Measurements from ENCODE around the gene HTT.

Gene HTT

DNA sequence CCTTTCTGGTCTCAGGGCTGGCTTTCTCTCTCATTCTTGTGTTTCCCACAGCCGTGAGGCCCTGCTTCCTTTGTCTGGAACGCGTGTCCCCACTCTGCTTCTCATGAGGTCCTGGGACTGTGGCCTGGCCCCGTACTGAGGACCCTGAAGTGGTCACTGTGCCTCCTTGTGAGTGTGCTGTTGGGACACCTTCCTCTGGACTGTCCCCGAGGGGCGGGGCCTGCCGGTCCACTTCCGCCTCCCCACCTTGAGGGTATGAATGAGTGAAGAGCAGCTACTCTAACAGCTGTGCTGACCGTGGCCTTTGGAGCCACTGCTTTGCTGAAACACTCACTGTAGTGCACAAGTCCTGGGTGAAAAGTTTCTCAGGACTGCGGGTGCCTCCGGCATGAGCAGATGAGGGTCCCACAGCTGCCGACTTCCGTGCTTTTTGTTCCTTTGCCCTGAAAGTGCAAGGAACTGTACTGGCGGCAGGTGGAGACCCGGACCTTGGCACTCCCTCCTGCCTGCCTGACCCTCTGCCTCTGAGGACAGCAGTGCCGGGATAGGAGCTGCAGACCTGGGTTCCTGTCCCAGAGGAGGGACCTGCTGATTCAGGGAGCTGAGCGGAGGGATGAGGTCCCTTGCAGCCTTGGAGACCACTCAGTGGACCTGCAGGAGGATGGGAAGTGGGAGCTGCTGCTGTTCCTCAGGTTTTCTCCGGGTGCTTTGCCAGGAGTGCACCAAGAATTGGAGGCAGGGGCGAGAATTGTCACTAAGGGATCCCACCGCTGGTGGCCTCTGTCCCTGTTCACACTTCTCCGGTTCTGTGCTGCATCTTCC, 38.1 kb upstream of the HTT start:
- WGBS (ENCODE audit: insufficient coverage, insufficient read length) = no CpG with 5 or more reads among the region's 21 CpGs
- H3K4me3 ChIP-seq (ENCODE audit: low read length) = no peak overlapping the region
- no peak for DNase-seq (ENCODE audit: low read depth, low spot score)

GRCh38 chr4:3037957-3038461, 36.5 kb upstream of the HTT start:
- H3K27ac ChIP-seq (ENCODE audit: low read length) = no peak overlapping the region
- DNase-seq (ENCODE audit: low read depth, low spot score) = no peak
- no peaks in the 10 kb centered on the region for H3K9me3 ChIP-seq (ENCODE audit: control insufficient read depth, insufficient read depth, low read length)
- H3K27me3 ChIP-seq (ENCODE audit: control insufficient read depth, insufficient read depth, low read length) = no peaks in the 10 kb centered on the region
- no peak overlapping the region for H3K4me3 ChIP-seq (ENCODE audit: low read length)
- H3K4me1 ChIP-seq (ENCODE audit: control insufficient read depth, insufficient read depth, low read length) = no peaks in the 10 kb centered on the region
- H3K36me3 ChIP-seq (ENCODE audit: control insufficient read depth, insufficient read depth, low read length) = no peaks in the 10 kb centered on the region
- no CpG with 5 or more reads among the region's 6 CpGs for WGBS (ENCODE audit: insufficient coverage, insufficient read length)

More for the DNA sequence above, 38.1 kb upstream of the HTT start:
- Histone ChIP-seq H3K27me3 (ENCODE audit: control insufficient read depth, insufficient read depth, low read length) (no peaks in the 10 kb centered on the region), H3K27ac (ENCODE audit: low read length) (no peak overlapping the region), H3K36me3 (ENCODE audit: control insufficient read depth, insufficient read depth, low read length) (no peaks in the 10 kb centered on the region), H3K9me3 (ENCODE audit: control insufficient read depth, insufficient read depth, low read length) (no peaks in the 10 kb centered on the region), H3K4me1 (ENCODE audit: control insufficient read depth, insufficient read depth, low read length) (no peaks in the 10 kb centered on the region)

GRCh38 chr4:3039706-3040366, 34.6 kb upstream of the HTT start:
- H3K4me3 ChIP-seq (ENCODE audit: low read length) = no peak overlapping the region
- no CpG with 5 or more reads among the region's 8 CpGs for WGBS (ENCODE audit: insufficient coverage, insufficient read length)

DNA sequence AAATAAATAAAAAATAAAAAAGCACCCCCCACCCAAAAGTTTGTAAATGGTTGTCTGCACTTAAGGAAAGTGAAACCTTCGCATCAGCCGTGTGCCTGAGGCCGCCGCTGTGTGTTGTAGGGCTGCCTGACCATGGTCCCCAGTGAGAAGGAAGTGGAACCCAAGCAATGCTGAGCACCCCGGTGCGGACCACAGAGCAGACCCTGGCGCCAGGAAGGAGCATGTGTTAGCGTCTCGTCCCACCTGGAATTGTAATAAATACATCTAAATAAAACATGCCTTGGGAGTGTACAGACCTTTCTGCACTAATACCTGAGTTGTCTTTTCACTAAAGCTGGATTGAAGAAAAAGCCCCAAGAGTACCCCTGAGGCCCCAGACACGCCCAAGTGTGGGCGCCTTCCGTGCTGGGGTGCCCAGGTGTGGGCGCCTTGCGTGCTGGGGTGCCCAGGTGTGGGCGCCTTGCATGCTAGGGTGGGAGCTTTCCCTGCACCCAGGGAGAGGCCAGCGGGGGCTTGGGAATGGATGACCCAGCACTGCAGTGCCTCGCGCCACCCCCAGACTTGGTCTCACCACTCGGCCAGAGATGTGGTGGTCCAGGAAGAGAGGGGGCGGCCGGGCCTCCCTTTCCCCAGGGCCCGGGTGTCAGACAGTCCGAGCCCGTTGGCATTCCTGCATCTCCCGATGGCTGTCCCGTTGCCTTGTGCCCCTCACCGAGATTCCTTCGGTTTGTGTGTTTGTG, 33.9 kb upstream of the HTT start:
- Histone ChIP-seq H3K36me3 (ENCODE audit: control insufficient read depth, insufficient read depth, low read length) (no peaks in the 10 kb centered on the region), H3K4me1 (ENCODE audit: control insufficient read depth, insufficient read depth, low read length) (no peaks in the 10 kb centered on the region), H3K27me3 (ENCODE audit: control insufficient read depth, insufficient read depth, low read length) (no peaks in the 10 kb centered on the region), H3K9me3 (ENCODE audit: control insufficient read depth, insufficient read depth, low read length) (no peaks in the 10 kb centered on the region), H3K4me3 (ENCODE audit: low read length) (no peak overlapping the region), H3K27ac (ENCODE audit: low read length) (no peak overlapping the region)
- DNase-seq (ENCODE audit: low read depth, low spot score) = no peak
- WGBS (ENCODE audit: insufficient coverage, insufficient read length) = no CpG with 5 or more reads among the region's 28 CpGs

More at GRCh38 chr4:3039706-3040366, 34.6 kb upstream of the HTT start:
- no peaks in the 10 kb centered on the region for H3K4me1 ChIP-seq (ENCODE audit: control insufficient read depth, insufficient read depth, low read length)
- H3K27me3 ChIP-seq (ENCODE audit: control insufficient read depth, insufficient read depth, low read length) = no peaks in the 10 kb centered on the region
- DNase-seq (ENCODE audit: low read depth, low spot score) = no peak
- H3K36me3 ChIP-seq (ENCODE audit: control insufficient read depth, insufficient read depth, low read length) = no peaks in the 10 kb centered on the region
- H3K9me3 ChIP-seq (ENCODE audit: control insufficient read depth, insufficient read depth, low read length) = no peaks in the 10 kb centered on the region
- H3K27ac ChIP-seq (ENCODE audit: low read length) = no peak overlapping the region

DNA sequence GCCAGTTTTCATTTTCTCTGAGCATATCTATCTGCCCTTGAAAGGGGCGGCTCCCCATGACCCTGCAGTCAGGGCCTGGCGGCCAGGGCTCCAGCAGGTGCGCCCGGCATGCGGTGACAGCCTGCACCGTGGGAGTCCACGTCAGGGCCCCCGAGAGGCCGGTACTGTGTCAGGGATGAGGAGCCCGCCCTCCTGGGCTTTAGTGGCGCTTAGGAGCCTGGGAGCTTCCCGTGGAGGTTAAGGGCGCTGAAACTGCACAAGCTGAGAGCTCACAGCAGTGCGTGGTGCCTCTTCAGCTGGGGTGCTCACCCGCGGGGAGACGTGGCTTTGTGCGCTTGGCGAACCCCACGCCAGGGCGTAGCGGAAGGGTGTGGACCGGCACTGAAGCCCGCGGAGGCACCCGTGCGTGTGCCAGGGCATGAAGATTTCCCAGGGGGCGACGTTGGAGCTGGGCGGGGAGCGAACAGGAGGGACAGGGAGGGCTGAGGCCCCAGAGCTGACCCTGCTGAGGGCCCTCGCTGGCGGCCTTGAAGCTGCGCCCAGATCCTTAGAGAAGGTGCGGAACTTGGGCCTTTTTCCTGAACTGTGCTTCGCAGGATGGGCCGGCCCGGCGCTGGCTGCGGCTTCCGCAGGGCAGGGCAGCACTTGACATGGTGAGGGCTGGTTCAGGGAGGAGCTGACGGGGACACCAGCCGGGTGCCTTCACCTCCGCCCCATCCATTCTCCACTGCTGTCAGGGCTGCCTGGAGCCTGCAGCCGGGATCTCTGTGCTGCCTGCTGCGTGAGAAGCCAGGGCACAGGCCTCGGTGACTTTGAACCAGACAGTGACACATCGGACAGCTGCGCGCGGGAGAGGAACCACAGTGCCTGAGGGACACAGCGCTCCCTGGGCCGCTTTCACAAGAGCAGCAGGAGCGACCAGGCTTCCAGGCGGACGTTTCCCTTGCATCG, 33.0 kb upstream of the HTT start:
- H3K36me3 ChIP-seq (ENCODE audit: control insufficient read depth, insufficient read depth, low read length) = no peaks in the 10 kb centered on the region
- H3K4me1 ChIP-seq (ENCODE audit: control insufficient read depth, insufficient read depth, low read length) = no peaks in the 10 kb centered on the region
- no peak overlapping the region for H3K4me3 ChIP-seq (ENCODE audit: low read length)
- no peak overlapping the region for H3K27ac ChIP-seq (ENCODE audit: low read length)
- no peaks in the 10 kb centered on the region for H3K9me3 ChIP-seq (ENCODE audit: control insufficient read depth, insufficient read depth, low read length)
- no peak for DNase-seq (ENCODE audit: low read depth, low spot score)
- H3K27me3 ChIP-seq (ENCODE audit: control insufficient read depth, insufficient read depth, low read length) = no peaks in the 10 kb centered on the region
- no CpG with 5 or more reads among the region's 57 CpGs for WGBS (ENCODE audit: insufficient coverage, insufficient read length)

DNA sequence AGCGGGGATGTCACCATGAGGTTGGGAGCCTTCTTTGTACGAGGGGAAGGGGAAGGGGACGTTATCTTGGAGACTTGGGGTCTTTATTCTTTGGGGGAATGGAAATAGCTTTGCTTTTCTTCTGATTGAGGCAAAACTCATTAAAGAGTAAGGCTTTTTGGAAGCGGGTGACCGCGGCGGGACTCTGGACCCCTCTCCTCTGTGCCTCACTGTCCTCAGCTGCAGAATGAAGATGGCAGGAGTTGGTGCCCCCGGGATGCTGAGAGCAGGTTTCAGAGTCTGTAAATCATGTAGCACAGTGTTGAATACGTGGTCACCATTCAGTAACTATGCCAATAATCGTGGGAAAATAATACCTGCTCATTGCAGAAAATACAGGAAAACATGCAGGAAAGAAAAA, 32.3 kb upstream of the HTT start:
- Histone ChIP-seq H3K4me1 (ENCODE audit: control insufficient read depth, insufficient read depth, low read length) (no peaks in the 10 kb centered on the region), H3K27ac (ENCODE audit: low read length) (no peak overlapping the region), H3K4me3 (ENCODE audit: low read length) (no peak overlapping the region), H3K36me3 (ENCODE audit: control insufficient read depth, insufficient read depth, low read length) (no peaks in the 10 kb centered on the region), H3K27me3 (ENCODE audit: control insufficient read depth, insufficient read depth, low read length) (no peaks in the 10 kb centered on the region), H3K9me3 (ENCODE audit: control insufficient read depth, insufficient read depth, low read length) (no peaks in the 10 kb centered on the region)
- no peak for DNase-seq (ENCODE audit: low read depth, low spot score)
- no CpG with 5 or more reads among the region's 10 CpGs for WGBS (ENCODE audit: insufficient coverage, insufficient read length)

DNA sequence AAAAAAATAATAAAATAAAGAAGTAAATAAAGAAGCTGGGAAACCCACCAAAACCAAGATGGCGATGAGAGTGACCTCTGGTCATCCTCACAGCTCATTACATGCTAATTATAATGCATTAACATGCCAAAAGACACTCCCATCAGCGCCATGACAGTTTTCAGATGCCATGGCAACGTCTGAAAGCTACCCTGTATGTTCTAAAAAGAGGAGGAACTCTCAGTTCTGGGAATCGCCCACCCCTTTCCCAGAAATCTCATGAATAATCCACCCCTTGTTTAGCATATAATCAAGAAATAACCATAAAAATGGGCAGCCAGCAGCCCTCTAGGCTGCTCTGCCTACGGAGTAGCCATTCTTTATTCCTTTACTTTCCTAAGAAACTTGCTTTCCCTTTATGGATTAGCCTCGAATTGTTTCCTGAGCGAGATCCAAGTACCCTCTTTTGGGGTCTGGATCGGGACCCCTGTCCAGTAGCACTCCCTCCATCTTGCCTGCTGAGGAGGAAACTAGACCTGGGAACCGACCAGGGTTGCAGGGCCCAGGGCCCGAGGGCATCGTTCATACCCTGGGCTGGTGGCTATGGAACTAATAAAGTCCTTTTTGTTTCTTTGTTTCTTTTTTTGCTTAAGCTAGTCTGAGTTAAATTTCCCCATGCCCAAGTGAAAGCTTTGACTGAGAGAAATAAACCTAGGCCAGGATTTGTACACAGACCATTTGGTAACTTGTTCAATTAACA, 31.0 kb upstream of the HTT start:
- H3K4me1 ChIP-seq (ENCODE audit: control insufficient read depth, insufficient read depth, low read length) = no peaks in the 10 kb centered on the region
- H3K27ac ChIP-seq (ENCODE audit: low read length) = no peak overlapping the region
- DNase-seq (ENCODE audit: low read depth, low spot score) = no peak
- H3K36me3 ChIP-seq (ENCODE audit: control insufficient read depth, insufficient read depth, low read length) = no peaks in the 10 kb centered on the region
- WGBS (ENCODE audit: insufficient coverage, insufficient read length) = no CpG with 5 or more reads among the region's 11 CpGs
- H3K27me3 ChIP-seq (ENCODE audit: control insufficient read depth, insufficient read depth, low read length) = no peaks in the 10 kb centered on the region
- H3K9me3 ChIP-seq (ENCODE audit: control insufficient read depth, insufficient read depth, low read length) = no peaks in the 10 kb centered on the region
- H3K4me3 ChIP-seq (ENCODE audit: low read length) = no peak overlapping the region

- H3K27ac ChIP-seq (ENCODE audit: low read length) = no peak overlapping the region
- no peak overlapping the region for H3K4me3 ChIP-seq (ENCODE audit: low read length)
- H3K27me3 ChIP-seq (ENCODE audit: control insufficient read depth, insufficient read depth, low read length) = no peaks in the 10 kb centered on the region
- H3K36me3 ChIP-seq (ENCODE audit: control insufficient read depth, insufficient read depth, low read length) = no peaks in the 10 kb centered on the region
- H3K9me3 ChIP-seq (ENCODE audit: control insufficient read depth, insufficient read depth, low read length) = no peaks in the 10 kb centered on the region
- no peak for DNase-seq (ENCODE audit: low read depth, low spot score)
- H3K4me1 ChIP-seq (ENCODE audit: control insufficient read depth, insufficient read depth, low read length) = no peaks in the 10 kb centered on the region
- WGBS (ENCODE audit: insufficient coverage, insufficient read length) = no CpG with 5 or more reads among the region's 22 CpGs
Observed at GRCh38 chr4:3044870-3045819, 29.3 kb upstream of the HTT start.

DNA sequence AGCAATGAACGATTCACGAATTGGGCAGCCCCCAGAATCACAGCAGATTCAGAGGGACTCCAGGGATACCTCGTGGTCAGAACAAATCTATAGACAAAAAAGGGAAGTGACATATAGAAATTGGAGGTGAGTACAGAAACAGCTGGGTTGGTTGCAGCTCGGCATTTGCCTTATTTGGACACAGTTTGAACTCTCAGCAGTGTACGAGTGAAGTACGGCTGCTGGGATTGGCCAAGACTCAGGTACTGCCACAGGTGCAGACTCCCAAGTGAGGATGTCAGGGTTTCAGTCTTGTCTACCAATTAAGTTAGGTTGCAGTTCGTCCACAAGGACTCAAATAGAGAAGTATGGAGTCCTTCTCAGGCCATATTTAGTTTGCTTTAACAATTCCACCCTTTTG, 28.3 kb upstream of the HTT start:
- no peak for DNase-seq (ENCODE audit: low read depth, low spot score)
- Histone ChIP-seq H3K9me3 (ENCODE audit: control insufficient read depth, insufficient read depth, low read length) (no peaks in the 10 kb centered on the region), H3K27me3 (ENCODE audit: control insufficient read depth, insufficient read depth, low read length) (no peaks in the 10 kb centered on the region), H3K4me1 (ENCODE audit: control insufficient read depth, insufficient read depth, low read length) (no peaks in the 10 kb centered on the region), H3K36me3 (ENCODE audit: control insufficient read depth, insufficient read depth, low read length) (no peaks in the 10 kb centered on the region), H3K4me3 (ENCODE audit: low read length) (no peak overlapping the region), H3K27ac (ENCODE audit: low read length) (no peak overlapping the region)
- no CpG with 5 or more reads among the region's 7 CpGs for WGBS (ENCODE audit: insufficient coverage, insufficient read length)
